Left ventricle myocardium inferior (tissue), 1 donor: ENCODE data around the gene FANCF. TPM values are rescaled to one million over a fixed set of nuclear protein-coding genes. Genes with fewer than 3 reads are reported as not detected.

Experiments
- DNase-seq: peaks from one replicate; pipeline ENCODE4 v3.0.0-alpha.2; 2020
- H3K27ac ChIP-seq: fragments of 200-600 bp; replicated peaks from 2 replicates; pipeline ENCODE4 v1.8.0; 2021
- H3K27me3 ChIP-seq: fragments of 200-600 bp; 2 replicates; pipeline ENCODE4 v1.8.0; 2021; ENCODE audit warnings: low read depth
- H3K36me3 ChIP-seq: fragments of 200-600 bp; 2 replicates; pipeline ENCODE4 v1.8.0; 2021
- H3K4me1 ChIP-seq: fragments of 200-600 bp; 2 replicates; pipeline ENCODE4 v1.8.0; 2021
- H3K4me3 ChIP-seq: fragments of 200-600 bp; 2 replicates; pipeline ENCODE4 v1.8.0; 2021; ENCODE audit warnings: mild to moderate bottlenecking, moderate library complexity
- H3K9me3 ChIP-seq: fragments of 200-600 bp; replicated peaks from 2 replicates; pipeline ENCODE4 v1.8.0; 2021
- CTCF ChIP-seq: fragments of 200-600 bp; IDR thresholded peaks from 2 replicates; pipeline ENCODE4 v1.8.0; 2021; ENCODE audit warnings: antibody characterized with exemption, mild to moderate bottlenecking, borderline replicate concordance
- intact Hi-C: fragments of 100-400 bp; cut with micrococcal nuclease; formaldehyde crosslinking; loops from one replicate; pipeline ENCODE4 v1.11.0; 2022
- total RNA-seq: library from RNA; stranded (reverse); fragmentation: NEBNext Ultra II Directional; extraction: Animal tissue kit (Norgen Biotek cat#: 25700); gene quantifications from one replicate; pipeline ENCODE4 v1.2.1, GENCODE V29; 2021
- donor health status: DM: no; HTN: yes; CAD: no; lungs with severe emphysema.

Gene FANCF
- total RNA-seq, 1 donor from 2014 or later = 5.3 TPM

GRCh38 chr11:22617868-22618267 lies 7.8 kb downstream of the FANCF start:
- H3K36me3 ChIP-seq = no peaks in the 10 kb centered on the region
- no peaks in the 10 kb centered on the region for H3K27me3 ChIP-seq
- intact Hi-C loops = no loop called here
- no peaks in the 10 kb centered on the region for H3K9me3 ChIP-seq
- no peak overlapping the region for H3K27ac ChIP-seq
- no peak overlapping the region for H3K4me3 ChIP-seq
- no peaks in the 10 kb centered on the region for H3K4me1 ChIP-seq
- DNase-seq = no peak
- TF ChIP-seq CTCF = no peak

DNA sequence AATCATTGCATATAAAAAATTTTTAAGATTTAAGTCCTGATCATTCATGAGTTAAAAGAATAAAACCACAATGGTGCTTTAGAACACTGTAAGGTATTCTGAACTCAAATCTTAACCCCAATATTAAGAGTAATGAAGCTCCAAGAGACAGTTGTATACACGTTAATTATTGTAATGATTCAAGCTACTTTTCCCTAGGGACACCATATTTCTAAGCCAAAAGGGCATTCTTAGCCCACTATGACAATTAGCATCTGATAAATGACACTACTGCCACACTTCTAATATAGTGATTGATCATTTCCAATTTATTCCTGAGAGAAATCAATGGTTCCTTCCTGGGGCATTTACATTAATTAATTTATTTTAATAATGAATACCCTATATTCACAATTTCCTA lies 21.7 kb downstream of the FANCF start:
- H3K36me3 ChIP-seq = no peaks in the 10 kb centered on the region
- no peak overlapping the region for H3K4me3 ChIP-seq
- H3K4me1 ChIP-seq = no peaks in the 10 kb centered on the region
- H3K27me3 ChIP-seq = no peaks in the 10 kb centered on the region
- TF ChIP-seq CTCF = no peak
- intact Hi-C loops = no loop called here
- no peak overlapping the region for H3K27ac ChIP-seq
- no peaks in the 10 kb centered on the region for H3K9me3 ChIP-seq
- no peak for DNase-seq

DNA sequence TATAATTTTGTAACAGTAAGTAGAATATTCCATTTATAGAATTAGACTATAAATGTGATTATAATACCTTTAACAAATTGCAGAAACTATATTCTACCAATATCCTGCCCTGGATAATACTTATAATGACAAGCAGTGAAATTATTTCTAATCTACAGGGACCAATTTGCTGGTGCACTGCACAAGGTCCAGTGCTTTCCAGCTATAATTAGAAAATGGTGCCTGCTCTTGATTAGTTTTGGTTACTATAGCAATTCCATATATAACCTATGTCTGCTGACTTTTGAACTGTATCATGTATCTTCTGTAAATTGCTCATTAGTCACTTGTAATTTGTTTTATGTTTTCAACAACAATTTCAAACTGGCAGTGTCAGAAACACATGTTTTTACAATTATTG lies 23.1 kb downstream of the FANCF start:
- no peak overlapping the region for H3K4me3 ChIP-seq
- no peak for TF ChIP-seq CTCF
- no peak overlapping the region for H3K27ac ChIP-seq
- no peaks in the 10 kb centered on the region for H3K36me3 ChIP-seq
- H3K27me3 ChIP-seq = no peaks in the 10 kb centered on the region
- no peaks in the 10 kb centered on the region for H3K9me3 ChIP-seq
- no peak for DNase-seq
- no peaks in the 10 kb centered on the region for H3K4me1 ChIP-seq
- intact Hi-C loops = no loop called here

DNA sequence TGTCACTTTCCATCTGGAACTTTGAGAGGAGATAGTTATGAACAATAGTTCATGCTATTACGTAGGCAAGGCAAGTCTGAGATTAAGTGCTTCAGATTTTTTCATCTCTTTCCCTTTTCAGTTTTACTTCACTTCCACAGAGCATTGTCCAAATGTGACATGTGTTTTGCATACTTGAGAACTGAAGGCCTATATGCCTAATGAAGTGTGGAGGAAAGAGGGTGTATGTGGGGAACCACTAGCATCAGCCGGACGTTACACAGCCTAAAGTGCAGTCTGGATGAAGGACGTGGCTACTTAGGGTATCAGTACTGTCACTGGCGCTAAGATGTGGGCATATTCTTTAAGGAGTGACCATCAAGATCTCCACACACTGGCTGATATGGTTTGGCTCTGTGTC lies 26.2 kb downstream of the FANCF start:
- Histone ChIP-seq H3K36me3 (no peaks in the 10 kb centered on the region), H3K27ac (no peak overlapping the region), H3K4me1 (no peaks in the 10 kb centered on the region), H3K4me3 (no peak overlapping the region), H3K27me3 (no peaks in the 10 kb centered on the region), H3K9me3 (peaks cover 12% of the 10 kb centered on the region)
- DNase-seq = no peak
- TF ChIP-seq CTCF = no peak
- intact Hi-C loops = no loop called here

DNA sequence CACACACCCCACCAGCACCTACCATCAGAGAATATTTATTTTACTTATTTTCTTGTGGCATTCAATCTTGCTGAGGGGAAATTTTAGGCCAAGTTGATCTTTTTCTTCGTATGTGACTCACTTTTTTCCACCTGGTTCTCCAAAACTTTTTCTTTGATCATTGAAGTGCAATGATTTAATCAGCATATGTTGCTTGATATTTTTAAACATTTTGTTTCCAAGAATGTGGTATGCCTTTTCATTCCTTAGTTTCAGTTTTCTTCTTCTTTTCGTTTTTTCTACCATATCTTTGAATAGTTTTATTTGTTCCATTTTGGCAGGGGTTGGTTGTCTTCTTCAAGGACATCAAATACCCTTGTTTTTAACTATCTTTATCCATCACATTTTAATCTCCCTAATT lies 28.6 kb downstream of the FANCF start:
- H3K36me3 ChIP-seq = no peaks in the 10 kb centered on the region
- no peak overlapping the region for H3K4me3 ChIP-seq
- no peaks in the 10 kb centered on the region for H3K27me3 ChIP-seq
- no peak overlapping the region for H3K27ac ChIP-seq
- TF ChIP-seq CTCF = no peak
- DNase-seq = no peak
- H3K9me3 ChIP-seq = peaks cover 12% of the 10 kb centered on the region
- H3K4me1 ChIP-seq = no peaks in the 10 kb centered on the region
- intact Hi-C loops = no loop called here

DNA sequence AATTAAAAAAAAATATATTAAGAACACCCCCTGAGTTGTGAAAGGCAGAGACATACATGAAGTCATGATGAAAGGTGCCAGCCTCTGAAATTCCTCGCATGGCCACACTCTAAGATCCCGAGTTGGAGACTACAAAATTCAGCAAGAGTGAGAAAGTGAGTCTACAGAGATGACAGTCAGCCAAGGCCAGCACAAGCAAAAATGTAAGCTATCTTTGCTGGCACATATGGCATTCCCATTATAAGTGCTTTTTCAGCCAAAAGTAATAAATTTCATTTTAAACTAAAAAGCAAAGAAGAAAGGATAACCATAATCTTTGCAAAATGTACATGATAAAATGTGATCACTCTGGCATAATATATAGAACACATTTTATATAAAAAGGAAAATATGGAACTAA lies 40.6 kb downstream of the FANCF start:
- no peaks in the 10 kb centered on the region for H3K4me1 ChIP-seq
- H3K4me3 ChIP-seq = no peak overlapping the region
- H3K36me3 ChIP-seq = no peaks in the 10 kb centered on the region
- TF ChIP-seq CTCF = no peak
- H3K27ac ChIP-seq = no peak overlapping the region
- no peaks in the 10 kb centered on the region for H3K9me3 ChIP-seq
- DNase-seq = no peak
- no peaks in the 10 kb centered on the region for H3K27me3 ChIP-seq
- intact Hi-C loops = no loop called here
